Inflammatory macrophage treated with lipopolysaccharide for 1 hour (primary cell): ENCODE results near the gene FBLN1.
"Not testable (repeated sequence)": the region's sequence is repeated elsewhere in the genome, so short reads cannot be mapped to it uniquely, and the experiment has no call there.

Source experiments
- DNase-seq, 2 donors: peaks; one replicate each; pipeline ENCODE4 v3.0.0-alpha.2; 2020 to 2022

The FBLN1 gene

GRCh38 chr22:45477366-45478107 is 25.1 kb upstream of the FBLN1 start:
- DNase-seq = no peak

- DNase-seq = no peak
These were observed 24.4 kb upstream of the FBLN1 start for GRCh38 chr22:45478108-45478771.

- no peak for DNase-seq
These were observed 22.0 kb upstream of the FBLN1 start for GRCh38 chr22:45480717-45481116.

GRCh38 chr22:45481661-45482060 is 21.0 kb upstream of the FBLN1 start:
- no peak for DNase-seq

GRCh38 chr22:45482169-45482568 is 20.5 kb upstream of the FBLN1 start:
- no peak for DNase-seq

GRCh38 chr22:45483319-45483718 is 19.4 kb upstream of the FBLN1 start:
- no peak for DNase-seq

GRCh38 chr22:45483918-45484499 is 18.7 kb upstream of the FBLN1 start:
- DNase-seq = no peak

- no peak for DNase-seq
These were observed 17.9 kb upstream of the FBLN1 start for GRCh38 chr22:45484742-45485141.

GRCh38 chr22:45485261-45485660 is 17.4 kb upstream of the FBLN1 start:
- DNase-seq = no peak

- DNase-seq = no peak
These were observed 13.8 kb upstream of the FBLN1 start for GRCh38 chr22:45488764-45489370.

- DNase-seq = no peak
These were observed 11.8 kb upstream of the FBLN1 start for GRCh38 chr22:45490836-45491235.

- no peak for DNase-seq
These were observed 10.8 kb upstream of the FBLN1 start for GRCh38 chr22:45491841-45492240.

GRCh38 chr22:45493286-45493771 is 9.4 kb upstream of the FBLN1 start:
- DNase-seq = no peak

- DNase-seq = not testable (repeated sequence)
These were observed 8.4 kb upstream of the FBLN1 start for GRCh38 chr22:45494306-45494705.

- DNase-seq = not testable (repeated sequence)
These were observed 7.1 kb upstream of the FBLN1 start for GRCh38 chr22:45495616-45496015.

GRCh38 chr22:45496451-45496941 is 6.2 kb upstream of the FBLN1 start:
- DNase-seq = no peak

GRCh38 chr22:45497351-45498145 is 5.1 kb upstream of the FBLN1 start:
- no peak for DNase-seq

GRCh38 chr22:45499746-45500145 is 2.9 kb upstream of the FBLN1 start:
- DNase-seq = no peak

- DNase-seq = no peak
These were observed 550 bp downstream of the FBLN1 start for GRCh38 chr22:45503050-45503815.

- DNase-seq = no peak
These were observed 1.2 kb downstream of the FBLN1 start for GRCh38 chr22:45503816-45504372.
